ENCODE results near the gene BCL2. TPM values are rescaled to one million over a fixed set of nuclear protein-coding genes. Genes with fewer than 3 reads are reported as not detected.

BCL2 gene
- total and polyA plus RNA-seq, 4 donors: 2.6 to 25.4 (median 14.0) TPM

GRCh38 chr18:63131106-63131958, 188.2 kb downstream of the BCL2 start:
- 11 to 13% methylated on average over 8 of the region's 8 CpGs for WGBS, 2 donors
- peak overlapping the region; percentile 33 for H3K27ac ChIP-seq (ENCODE audit: low read depth in 1 of 2, low read length in 2 of 2)
- no peak for DNase-seq

GRCh38 chr18:63130176-63130575, 189.4 kb downstream of the BCL2 start:
- Histone ChIP-seq H3K4me3 (ENCODE audit: low read length in 2 of 2) (no peak overlapping the region), H3K9me3 (ENCODE audit: control insufficient read depth, low read length) (no peaks in the 10 kb centered on the region), H3K4me1 (ENCODE audit: control insufficient read depth in 1 of 2, insufficient read depth in 2 of 2, low read length in 2 of 2) (no peaks in the 10 kb centered on the region), H3K27me3 (ENCODE audit: control insufficient read depth in 1 of 2, insufficient read depth in 2 of 2, low read length in 1 of 2) (no peaks in the 10 kb centered on the region), H3K36me3 (ENCODE audit: control insufficient read depth in 1 of 2, insufficient read depth in 2 of 2, low read length in 1 of 2) (no peaks in the 10 kb centered on the region), H3K27ac (ENCODE audit: low read depth in 1 of 2, low read length in 2 of 2) (no peak overlapping the region)
- intact Hi-C loops (cut with DNase I): loop anchor here (2.0 to 5.0 kb wide), 5 partner anchors 107 to 193 kb away; no protein-coding TSS in a partner anchor
- DNase-seq: no peak
- ATAC-seq (ENCODE audit: low FRiP score): no peak
- 75 to 82% methylated on average over 2 of the region's 2 CpGs for WGBS, 2 donors

More at GRCh38 chr18:63131106-63131958, 188.2 kb downstream of the BCL2 start:
- peak; percentile 67 for ATAC-seq (ENCODE audit: low FRiP score)
- Histone ChIP-seq H3K27me3 (ENCODE audit: control insufficient read depth in 1 of 2, insufficient read depth in 2 of 2, low read length in 1 of 2) (no peaks in the 10 kb centered on the region), H3K36me3 (ENCODE audit: control insufficient read depth in 1 of 2, insufficient read depth in 2 of 2, low read length in 1 of 2) (no peaks in the 10 kb centered on the region), H3K4me3 (ENCODE audit: low read length in 2 of 2) (no peak overlapping the region), H3K9me3 (ENCODE audit: control insufficient read depth, low read length) (no peaks in the 10 kb centered on the region), H3K4me1 (ENCODE audit: control insufficient read depth in 1 of 2, insufficient read depth in 2 of 2, low read length in 2 of 2) (no peaks in the 10 kb centered on the region)
- intact Hi-C loops (cut with DNase I): loop anchor here (2.0 to 5.0 kb wide), 5 partner anchors 106 to 191 kb away; no protein-coding TSS in a partner anchor

GRCh38 chr18:63128237-63128974, 191.2 kb downstream of the BCL2 start:
- Histone ChIP-seq H3K36me3 (ENCODE audit: control insufficient read depth in 1 of 2, insufficient read depth in 2 of 2, low read length in 1 of 2) (no peaks in the 10 kb centered on the region), H3K4me1 (ENCODE audit: control insufficient read depth in 1 of 2, insufficient read depth in 2 of 2, low read length in 2 of 2) (no peaks in the 10 kb centered on the region), H3K27ac (ENCODE audit: low read depth in 1 of 2, low read length in 2 of 2) (no peak overlapping the region), H3K27me3 (ENCODE audit: control insufficient read depth in 1 of 2, insufficient read depth in 2 of 2, low read length in 1 of 2) (no peaks in the 10 kb centered on the region), H3K4me3 (ENCODE audit: low read length in 2 of 2) (no peak overlapping the region), H3K9me3 (ENCODE audit: control insufficient read depth, low read length) (no peaks in the 10 kb centered on the region)
- no peak for DNase-seq
- ATAC-seq (ENCODE audit: low FRiP score): no peak
- intact Hi-C loops (cut with DNase I): no loop called here
- WGBS, 2 donors: 84 to 87% methylated on average over 9 of the region's 9 CpGs

GRCh38 chr18:63126134-63127069, 193.2 kb downstream of the BCL2 start:
- H3K4me3 ChIP-seq (ENCODE audit: low read length in 2 of 2): no peak overlapping the region
- 78 to 88% methylated on average over 12 of the region's 12 CpGs for WGBS, 2 donors
- ATAC-seq (ENCODE audit: low FRiP score) (no peak), DNase-seq (no peak)
- H3K27ac ChIP-seq (ENCODE audit: low read depth in 1 of 2, low read length in 2 of 2): no peak overlapping the region
- no peaks in the 10 kb centered on the region for H3K9me3 ChIP-seq (ENCODE audit: control insufficient read depth, low read length)
- intact Hi-C loops (cut with DNase I): no loop called here
- no peaks in the 10 kb centered on the region for H3K4me1 ChIP-seq (ENCODE audit: control insufficient read depth in 1 of 2, insufficient read depth in 2 of 2, low read length in 2 of 2)
- H3K27me3 ChIP-seq (ENCODE audit: control insufficient read depth in 1 of 2, insufficient read depth in 2 of 2, low read length in 1 of 2): no peaks in the 10 kb centered on the region
- H3K36me3 ChIP-seq (ENCODE audit: control insufficient read depth in 1 of 2, insufficient read depth in 2 of 2, low read length in 1 of 2): no peaks in the 10 kb centered on the region

- H3K4me3 ChIP-seq (ENCODE audit: low read length in 2 of 2): no peak overlapping the region
- WGBS, 2 donors: 14 to 15% methylated on average over 4 of the region's 4 CpGs
- H3K4me1 ChIP-seq (ENCODE audit: control insufficient read depth in 1 of 2, insufficient read depth in 2 of 2, low read length in 2 of 2): no peaks in the 10 kb centered on the region
- ATAC-seq (ENCODE audit: low FRiP score) (no peak), DNase-seq (no peak)
- H3K36me3 ChIP-seq (ENCODE audit: control insufficient read depth in 1 of 2, insufficient read depth in 2 of 2, low read length in 1 of 2): no peaks in the 10 kb centered on the region
- no peaks in the 10 kb centered on the region for H3K9me3 ChIP-seq (ENCODE audit: control insufficient read depth, low read length)
- no peaks in the 10 kb centered on the region for H3K27me3 ChIP-seq (ENCODE audit: control insufficient read depth in 1 of 2, insufficient read depth in 2 of 2, low read length in 1 of 2)
- intact Hi-C loops (cut with DNase I): no loop called here
- no peak overlapping the region for H3K27ac ChIP-seq (ENCODE audit: low read depth in 1 of 2, low read length in 2 of 2)
These were observed 198.9 kb downstream of the BCL2 start for GRCh38 chr18:63120620-63121019.

GRCh38 chr18:63119647-63120046, 199.9 kb downstream of the BCL2 start:
- no peak overlapping the region for H3K4me3 ChIP-seq (ENCODE audit: low read length in 2 of 2)
- H3K27me3 ChIP-seq (ENCODE audit: control insufficient read depth in 1 of 2, insufficient read depth in 2 of 2, low read length in 1 of 2): no peaks in the 10 kb centered on the region
- DNase-seq: no peak
- no peaks in the 10 kb centered on the region for H3K4me1 ChIP-seq (ENCODE audit: control insufficient read depth in 1 of 2, insufficient read depth in 2 of 2, low read length in 2 of 2)
- intact Hi-C loops (cut with DNase I): loop anchor here (2.0 to 10.0 kb wide), 2 partner anchors 315 to 319 kb away; no protein-coding TSS in a partner anchor
- H3K36me3 ChIP-seq (ENCODE audit: control insufficient read depth in 1 of 2, insufficient read depth in 2 of 2, low read length in 1 of 2): no peaks in the 10 kb centered on the region
- peak; percentile 72 for ATAC-seq (ENCODE audit: low FRiP score)
- 26% methylated on average over 3 of the region's 3 CpGs for WGBS, 2 donors
- H3K27ac ChIP-seq (ENCODE audit: low read depth in 1 of 2, low read length in 2 of 2): no peak overlapping the region
- no peaks in the 10 kb centered on the region for H3K9me3 ChIP-seq (ENCODE audit: control insufficient read depth, low read length)

- DNase-seq: no peak
- Histone ChIP-seq H3K27ac (ENCODE audit: low read depth in 1 of 2, low read length in 2 of 2) (no peak overlapping the region), H3K4me1 (ENCODE audit: control insufficient read depth in 1 of 2, insufficient read depth in 2 of 2, low read length in 2 of 2) (peaks cover 0 to 10% of the 10 kb centered on the region in 2 donors), H3K4me3 (ENCODE audit: low read length in 2 of 2) (no peak overlapping the region), H3K27me3 (ENCODE audit: control insufficient read depth in 1 of 2, insufficient read depth in 2 of 2, low read length in 1 of 2) (no peaks in the 10 kb centered on the region), H3K36me3 (ENCODE audit: control insufficient read depth in 1 of 2, insufficient read depth in 2 of 2, low read length in 1 of 2) (no peaks in the 10 kb centered on the region), H3K9me3 (ENCODE audit: control insufficient read depth, low read length) (no peaks in the 10 kb centered on the region)
- intact Hi-C loops (cut with DNase I): loop anchor here in 1 of 2 donors (10.0 kb wide), 1 partner anchor 321 kb away; no protein-coding TSS in a partner anchor
- no peak for ATAC-seq (ENCODE audit: low FRiP score)
- 88 to 94% methylated on average over 5 of the region's 5 CpGs for WGBS, 2 donors
These were observed 205.5 kb downstream of the BCL2 start for GRCh38 chr18:63113899-63114565.

Data from aorta (tissue), 5 donors.